Gastroesophageal sphincter (tissue), 4 donors: Measurements from ENCODE around the gene TSC22D3. TPM values are rescaled to one million over a fixed set of nuclear protein-coding genes. Genes with fewer than 3 reads are reported as not detected.
"Not testable (repeated sequence)": the region's sequence is repeated elsewhere in the genome, so short reads cannot be mapped to it uniquely, and the experiment has no call there.

Source experiments
- ATAC-seq: fragments of 150-250 bp; one replicate; pipeline ENCODE4 v1.9.1; 2016; ENCODE audit warnings: mild to moderate bottlenecking, moderate library complexity
- H3K27ac ChIP-seq, 4 donors: fragments of 200-600 bp; sonication (generic) in 3 of 4; 1 replicate in 3 of 4; 2 replicates in 1 of 4; pipeline ENCODE4 v1.5.1; 2016 to 2019
- H3K27me3 ChIP-seq: fragments of 200-600 bp; sonication (generic); one replicate; pipeline ENCODE4 v1.5.1; 2019
- H3K36me3 ChIP-seq, 2 donors: fragments of 200-600 bp; sonication (generic); one replicate each; pipeline ENCODE4 v1.5.1; 2019; ENCODE audit warnings: control low read depth in 1 of 2
- H3K4me1 ChIP-seq, 3 donors: fragments of 200-600 bp; sonication (generic); 1 replicate in 2 of 3; 2 replicates in 1 of 3; pipeline ENCODE4 v1.5.1; 2016 to 2019; ENCODE audit warnings: control low read depth in 2 of 3
- H3K4me3 ChIP-seq, 2 donors: fragments of 200-600 bp; sonication (generic); one replicate each; pipeline ENCODE4 v1.5.1; 2019; ENCODE audit warnings: mild to moderate bottlenecking in 1 of 2, moderate library complexity in 1 of 2
- H3K9me3 ChIP-seq, 3 donors: fragments of 200-600 bp; sonication (generic); one replicate each; pipeline ENCODE4 v1.5.1; 2017 to 2019; ENCODE audit warnings: control low read depth in 2 of 3
- EP300 ChIP-seq: sonication (generic); formaldehyde crosslinking; IDR thresholded peaks from one replicate; pipeline ENCODE4 v1.6.1; 2017; ENCODE audit warnings: antibody characterized with exemption, mild to moderate bottlenecking
- POLR2A ChIP-seq, 2 donors: fragments of 450-650 bp; IDR thresholded peaks; one replicate each; pipeline ENCODE4 v1.6.1; 2017; ENCODE audit warnings: antibody characterized with exemption in 2 of 2, mild to moderate bottlenecking in 2 of 2, moderate library complexity in 1 of 2
- POLR2AphosphoS5 ChIP-seq: sonication (generic); formaldehyde crosslinking; IDR thresholded peaks from one replicate; pipeline ENCODE4 v1.6.1; 2017; ENCODE audit warnings: antibody characterized with exemption
- WGBS, 2 donors: methylation state at CpG; one replicate each; pipeline ENCODE4 v1.1.5; 2018; ENCODE audit warnings: low coverage in 1 of 2; 5-methylcytosine and 5-hydroxymethylcytosine counted together
- total RNA-seq, 4 donors: library from RNA; depleted of rRNA; stranded (reverse); fragments of >200 nt; gene quantifications; one replicate each; pipeline ENCODE4 v1.1.0, GENCODE V29; 2016
- TF ChIP-seq, protein P1 (sequence below), 4 experiments: fragments of 200-600 bp in 2 of 4; fragments of 450-650 bp in 2 of 4; sonication (generic) in 1 of 4; IDR thresholded peaks; one replicate each; pipeline ENCODE4 v1.5.1; 2017 to 2019; ENCODE audit warnings: antibody characterized with exemption in 4 of 4, mild to moderate bottlenecking in 2 of 4, moderate library complexity in 2 of 4

Gene TSC22D3
- total RNA-seq, 4 donors from 2014 or later = 561 to 849 (median 691) TPM

DNA sequence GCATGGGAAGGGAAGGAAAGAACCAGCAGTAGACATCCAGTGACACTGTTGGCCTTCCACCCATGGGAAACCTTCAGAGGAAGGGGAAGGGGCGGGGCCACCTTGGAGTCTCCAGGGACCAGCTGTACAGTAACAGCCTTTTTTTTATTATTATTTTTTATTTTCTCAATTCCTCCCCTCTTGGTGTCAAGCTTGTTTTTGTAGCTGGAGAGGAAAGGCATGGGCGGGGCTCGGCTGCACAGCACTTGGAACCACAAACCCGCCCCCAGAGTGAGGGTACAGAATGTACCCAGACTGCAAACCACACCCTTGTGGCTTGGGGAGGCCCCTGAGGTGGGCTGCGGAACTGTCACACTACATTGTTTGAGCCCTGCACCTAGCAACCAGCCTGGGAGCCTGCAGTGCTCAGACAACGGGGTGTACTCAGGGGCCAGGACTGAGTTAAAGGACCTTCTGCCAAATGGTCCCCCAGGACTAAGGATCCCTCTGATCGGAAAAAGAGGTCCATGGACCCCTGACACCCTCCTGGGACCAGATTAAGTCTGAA, 101.6 kb downstream of the TSC22D3 start:
- peak; percentile 74 for ATAC-seq
- Histone ChIP-seq H3K27ac (peak overlapping the region; percentile 91 to 100 (median 94)), H3K4me3 (peak overlapping the region in 1 of 2 donors; percentile 64), H3K36me3 (no peaks in the 10 kb centered on the region), H3K27me3 (no peaks in the 10 kb centered on the region), H3K9me3 (no peaks in the 10 kb centered on the region), H3K4me1 (peaks cover 7 to 45% (median 10%) of the 10 kb centered on the region in 3 donors)
- WGBS, 2 donors = 29 to 39% methylated on average over 2 to 4 of the region's 7 CpGs
- TF ChIP-seq, protein P1, sequence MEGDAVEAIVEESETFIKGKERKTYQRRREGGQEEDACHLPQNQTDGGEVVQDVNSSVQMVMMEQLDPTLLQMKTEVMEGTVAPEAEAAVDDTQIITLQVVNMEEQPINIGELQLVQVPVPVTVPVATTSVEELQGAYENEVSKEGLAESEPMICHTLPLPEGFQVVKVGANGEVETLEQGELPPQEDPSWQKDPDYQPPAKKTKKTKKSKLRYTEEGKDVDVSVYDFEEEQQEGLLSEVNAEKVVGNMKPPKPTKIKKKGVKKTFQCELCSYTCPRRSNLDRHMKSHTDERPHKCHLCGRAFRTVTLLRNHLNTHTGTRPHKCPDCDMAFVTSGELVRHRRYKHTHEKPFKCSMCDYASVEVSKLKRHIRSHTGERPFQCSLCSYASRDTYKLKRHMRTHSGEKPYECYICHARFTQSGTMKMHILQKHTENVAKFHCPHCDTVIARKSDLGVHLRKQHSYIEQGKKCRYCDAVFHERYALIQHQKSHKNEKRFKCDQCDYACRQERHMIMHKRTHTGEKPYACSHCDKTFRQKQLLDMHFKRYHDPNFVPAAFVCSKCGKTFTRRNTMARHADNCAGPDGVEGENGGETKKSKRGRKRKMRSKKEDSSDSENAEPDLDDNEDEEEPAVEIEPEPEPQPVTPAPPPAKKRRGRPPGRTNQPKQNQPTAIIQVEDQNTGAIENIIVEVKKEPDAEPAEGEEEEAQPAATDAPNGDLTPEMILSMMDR (IDR thresholded peaks at IDR 0.05) = peak in 2 of 4 experiments; percentile 22 to 25
- no peak for TF ChIP-seq POLR2A (IDR thresholded peaks at IDR 0.05)
- TF ChIP-seq POLR2AphosphoS5 = peak; percentile 77
- peak; percentile 58 for TF ChIP-seq EP300

DNA sequence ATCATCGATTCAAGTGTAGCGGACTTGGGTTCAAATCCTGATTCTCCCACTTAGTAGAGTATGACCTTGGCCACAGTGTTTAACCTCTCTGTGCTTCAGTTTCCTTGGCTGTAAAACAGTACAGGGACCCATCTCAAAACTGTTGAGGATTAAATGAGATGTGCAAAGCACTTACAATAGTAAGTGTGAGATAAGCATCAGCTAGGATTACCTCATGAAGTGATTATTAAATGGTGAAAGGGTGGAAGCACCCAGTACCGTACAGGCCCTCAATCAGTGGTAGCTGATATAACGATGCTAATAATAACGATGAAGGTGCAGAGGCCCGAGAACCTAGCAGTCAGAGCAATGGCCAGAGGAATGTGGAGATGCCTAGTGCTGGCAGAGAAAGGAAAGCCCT, 102.2 kb downstream of the TSC22D3 start:
- no peak for ATAC-seq
- H3K27me3 ChIP-seq = no peaks in the 10 kb centered on the region
- TF ChIP-seq, protein P1 (IDR thresholded peaks at IDR 0.05) = no peak
- TF ChIP-seq EP300 (no peak), POLR2A (IDR thresholded peaks at IDR 0.05) (no peak), POLR2AphosphoS5 (no peak)
- no peaks in the 10 kb centered on the region for H3K36me3 ChIP-seq
- H3K27ac ChIP-seq = peak overlapping the region; percentile 91 to 100 (median 94)
- H3K4me3 ChIP-seq = peak overlapping the region in 1 of 2 donors; percentile 14
- H3K9me3 ChIP-seq = no peaks in the 10 kb centered on the region
- H3K4me1 ChIP-seq = peaks cover 7 to 41% (median 10%) of the 10 kb centered on the region in 3 donors
- 71 to 80% methylated on average over 3 to 6 of the region's 6 CpGs for WGBS, 2 donors

DNA sequence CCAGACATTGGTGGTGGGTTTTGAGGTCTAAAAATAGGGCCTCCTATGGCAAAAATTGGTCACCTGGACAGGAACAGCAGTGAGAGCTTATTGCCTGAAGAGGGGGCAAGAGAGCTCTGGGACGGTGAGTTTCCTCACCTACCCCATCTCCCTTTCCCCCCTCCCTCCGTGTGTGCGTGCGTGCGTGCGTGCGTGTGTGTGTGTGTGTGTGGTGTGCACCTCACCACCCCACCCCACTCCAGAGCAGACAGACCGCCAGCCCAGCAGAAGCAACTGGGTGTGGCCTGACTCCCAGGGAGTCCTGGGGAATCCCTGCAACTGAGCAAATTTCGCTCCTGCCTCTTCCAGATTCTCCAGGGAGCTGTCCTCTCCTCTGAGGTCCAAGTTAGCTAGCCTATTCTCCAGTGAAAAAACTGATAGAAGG, 102.6 kb downstream of the TSC22D3 start:
- H3K9me3 ChIP-seq = no peaks in the 10 kb centered on the region
- H3K36me3 ChIP-seq = no peaks in the 10 kb centered on the region
- peak overlapping the region; percentile 91 to 100 (median 94) for H3K27ac ChIP-seq
- TF ChIP-seq, protein P1 (IDR thresholded peaks at IDR 0.05) = peak; percentile 40 to 81 (median 78)
- TF ChIP-seq POLR2AphosphoS5 (peak; percentile 45), EP300 (peak; percentile 47), POLR2A (IDR thresholded peaks at IDR 0.05) (peak; percentile 16 to 31)
- 0% methylated on average over 1 of the region's 9 CpGs; no CpG with 5 or more reads in 1 of the 2 donors for WGBS, 2 donors
- H3K4me1 ChIP-seq = peaks cover 3 to 36% (median 10%) of the 10 kb centered on the region in 3 donors
- H3K27me3 ChIP-seq = no peaks in the 10 kb centered on the region
- ATAC-seq = peak; percentile 58
- peak overlapping the region in 1 of 2 donors; percentile 14 for H3K4me3 ChIP-seq

DNA sequence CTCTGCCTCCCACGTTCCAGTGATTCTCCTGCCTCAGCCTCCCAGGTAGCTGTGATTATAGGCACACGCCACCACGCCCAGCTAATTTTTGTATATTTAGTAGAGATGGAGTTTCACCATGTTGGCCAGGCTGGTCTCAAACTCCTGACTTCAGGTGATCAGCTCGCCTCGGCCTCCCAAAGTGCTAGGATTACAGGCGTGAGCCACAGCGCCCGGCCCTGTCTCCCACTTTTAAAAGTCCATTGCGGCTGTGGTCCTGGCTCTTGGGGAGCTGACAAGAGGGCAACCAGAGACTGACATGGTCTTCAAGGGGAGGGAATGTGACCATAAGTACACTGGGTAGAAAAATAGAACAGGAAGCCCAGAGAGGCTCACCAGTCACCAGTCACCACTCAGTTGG, 104.3 kb downstream of the TSC22D3 start:
- peaks cover 0 to 27% (median 5%) of the 10 kb centered on the region in 3 donors for H3K4me1 ChIP-seq
- not testable (repeated sequence) for H3K4me3 ChIP-seq, H3K27me3 ChIP-seq, H3K36me3 ChIP-seq, H3K9me3 ChIP-seq, ATAC-seq
- WGBS, 2 donors = no CpG with 5 or more reads among the region's 9 CpGs
- peak overlapping the region in 1 of 4 donors; percentile 12 for H3K27ac ChIP-seq

DNA sequence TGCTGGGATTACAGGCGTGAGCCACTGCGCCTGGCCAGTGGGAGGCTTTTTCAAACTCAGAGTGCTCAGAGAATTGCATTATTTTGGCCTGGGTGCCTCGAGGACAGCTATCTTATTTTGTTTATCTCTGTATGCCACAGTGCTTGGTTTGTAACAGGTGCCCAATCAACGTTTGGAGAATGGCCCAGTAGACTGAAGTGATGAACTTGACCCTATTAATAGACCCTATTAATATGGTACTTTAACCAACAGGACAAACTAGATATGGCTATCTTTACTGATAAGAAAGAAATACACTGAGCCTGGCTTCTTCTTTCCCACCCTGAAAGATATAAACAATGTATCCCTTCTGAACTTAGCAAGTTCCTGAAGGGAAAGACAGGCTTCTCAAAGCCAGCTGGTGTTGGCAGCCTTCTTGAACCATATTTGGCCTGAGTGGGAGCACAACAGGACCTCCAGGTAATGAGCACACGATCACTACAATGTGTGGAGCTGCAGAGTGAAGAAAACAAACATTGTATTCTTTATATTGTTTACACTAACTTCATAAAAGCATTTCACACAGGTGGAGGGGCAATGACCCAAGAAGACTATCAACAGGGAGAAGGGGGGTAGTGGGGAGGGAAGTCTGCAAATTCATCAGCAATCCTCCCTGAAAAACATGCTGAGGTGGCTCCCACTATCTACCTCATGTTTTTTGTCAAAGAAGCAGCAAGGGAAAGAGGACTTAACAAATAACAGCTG, 105.5 kb downstream of the TSC22D3 start:
- Histone ChIP-seq H3K4me1 (peaks cover 0 to 20% (median 5%) of the 10 kb centered on the region in 3 donors), H3K9me3 (no peaks in the 10 kb centered on the region), H3K4me3 (no peak overlapping the region), H3K27me3 (no peaks in the 10 kb centered on the region), H3K27ac (no peak overlapping the region), H3K36me3 (no peaks in the 10 kb centered on the region)
- TF ChIP-seq POLR2AphosphoS5 (no peak), POLR2A (IDR thresholded peaks at IDR 0.05) (no peak), EP300 (no peak)
- TF ChIP-seq, protein P1 (IDR thresholded peaks at IDR 0.05) = no peak
- 39 to 44% methylated on average over 1 to 3 of the region's 5 CpGs for WGBS, 2 donors
- no peak for ATAC-seq
